SU-DHL-6 (cell line): ENCODE measurements around the gene BBS1.
"Not testable (repeated sequence)": the region's sequence is repeated elsewhere in the genome, so short reads cannot be mapped to it uniquely, and the experiment has no call there.

Source experiments
- H2AFZ ChIP-seq: fragments of 200-600 bp; sonication (generic); 2 replicates; pipeline ENCODE4 v1.6.1; 2014; ENCODE audit warnings: low read depth, mild to moderate bottlenecking, moderate library complexity, mixed read lengths, antibody characterized with exemption, low read length; ENCODE audit not compliant: severe bottlenecking
- H3F3A ChIP-seq: fragments of 200-600 bp; shearing (Covaris generic); 2 replicates; pipeline ENCODE4 v1.6.0; 2016; ENCODE audit warnings: antibody characterized with exemption, mild to moderate bottlenecking; ENCODE audit not compliant: insufficient read depth
- H3K27ac ChIP-seq: fragments of 200-600 bp; sonication (generic); 2 replicates; pipeline ENCODE4 v1.5.1; 2016; ENCODE audit warnings: low read depth, mild to moderate bottlenecking, low read length, moderate library complexity, mixed read lengths
- H3K27me3 ChIP-seq: fragments of 200-600 bp; sonication (generic), shearing (Covaris generic); 2 replicates; pipeline ENCODE4 v1.6.0; 2014; ENCODE audit warnings: mild to moderate bottlenecking, low read length
- H3K36me3 ChIP-seq: fragments of 200-600 bp; sonication (generic); 2 replicates; pipeline ENCODE4 v1.6.1; 2014; ENCODE audit warnings: mild to moderate bottlenecking, low read length, mixed read lengths
- H3K4me2 ChIP-seq: fragments of 300-600, 200-600 bp; shearing (Covaris generic), sonication (generic); 2 replicates; pipeline ENCODE4 v1.6.0; 2014; ENCODE audit warnings: low read length, low read depth, mild to moderate bottlenecking; ENCODE audit not compliant: poor library complexity, severe bottlenecking
- H3K4me3 ChIP-seq: fragments of 200-600 bp; sonication (generic); 2 replicates; pipeline ENCODE4 v1.5.1; 2014; ENCODE audit warnings: antibody characterized with exemption, low read length, mild to moderate bottlenecking, mixed read lengths; ENCODE audit not compliant: insufficient read depth, poor library complexity, severe bottlenecking
- H3K79me2 ChIP-seq: fragments of 200-600 bp; sonication (generic); 2 replicates; pipeline ENCODE4 v1.6.1; 2014; ENCODE audit warnings: mild to moderate bottlenecking, low read length, moderate library complexity; ENCODE audit not compliant: insufficient read depth
- H3K9ac ChIP-seq: fragments of 200-600 bp; sonication (generic); 2 replicates; pipeline ENCODE4 v1.7.0; 2014; ENCODE audit warnings: mild to moderate bottlenecking, low read length
- H3K9me2 ChIP-seq: fragments of 200-600 bp; sonication (generic); replicated peaks from 2 replicates; pipeline ENCODE4 v1.6.1; 2014; ENCODE audit warnings: low read length; ENCODE audit not compliant: insufficient read depth
- H3K9me3 ChIP-seq: fragments of 200-600 bp; sonication (generic); 2 replicates; pipeline ENCODE4 v1.6.1; 2014; ENCODE audit warnings: low read length, mixed read lengths; ENCODE audit not compliant: insufficient read depth
- H4K20me1 ChIP-seq: fragments of 200-600 bp; sonication (generic); 2 replicates; pipeline ENCODE4 v1.6.1; 2014; ENCODE audit warnings: low read depth, mild to moderate bottlenecking, antibody characterized with exemption, low read length, moderate library complexity, mixed read lengths
- EZH2phosphoT487 ChIP-seq: fragments of 200-600 bp; sonication (generic), shearing (Covaris generic); conservative IDR thresholded peaks from 2 replicates; pipeline ENCODE4 v1.6.1; 2018; ENCODE audit warnings: mild to moderate bottlenecking, antibody characterized with exemption, low read length, moderate library complexity, mixed read lengths
- TF ChIP-seq, protein P1 (sequence below): fragments of 200-600 bp; sonication (generic); IDR thresholded peaks from one replicate; pipeline ENCODE4 v1.5.1; 2017; ENCODE audit warnings: antibody characterized with exemption, mild to moderate bottlenecking, low read length, moderate library complexity; ENCODE audit not compliant: insufficient read depth, poor library complexity, severe bottlenecking

BBS1 gene

DNA sequence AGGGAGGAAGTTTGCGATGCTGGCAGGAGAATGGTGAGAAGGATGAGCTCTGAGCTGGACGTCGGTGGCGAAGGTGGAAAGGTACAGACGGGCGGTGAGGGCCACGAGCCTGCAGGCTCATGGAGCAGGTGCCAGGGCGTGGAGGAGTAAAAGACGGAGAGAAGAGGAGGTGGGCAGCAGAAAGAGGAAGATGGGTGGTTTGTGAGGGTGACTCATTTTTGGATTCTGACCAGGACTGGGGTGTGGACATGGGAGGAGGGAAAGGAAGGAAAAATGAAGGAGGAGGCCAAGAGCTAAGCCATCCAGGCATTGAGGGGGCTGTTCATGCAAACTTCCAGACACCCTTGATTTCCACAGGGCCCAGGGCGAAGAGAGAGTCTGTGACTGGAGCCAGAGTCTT lies 31.9 kb downstream of the BBS1 start:
- no peak overlapping the region for H3K4me3 ChIP-seq
- no peaks in the 10 kb centered on the region for H3K9me3 ChIP-seq
- no peak overlapping the region for H3K9ac ChIP-seq
- no peaks in the 10 kb centered on the region for H3K27me3 ChIP-seq
- TF ChIP-seq, protein P1, sequence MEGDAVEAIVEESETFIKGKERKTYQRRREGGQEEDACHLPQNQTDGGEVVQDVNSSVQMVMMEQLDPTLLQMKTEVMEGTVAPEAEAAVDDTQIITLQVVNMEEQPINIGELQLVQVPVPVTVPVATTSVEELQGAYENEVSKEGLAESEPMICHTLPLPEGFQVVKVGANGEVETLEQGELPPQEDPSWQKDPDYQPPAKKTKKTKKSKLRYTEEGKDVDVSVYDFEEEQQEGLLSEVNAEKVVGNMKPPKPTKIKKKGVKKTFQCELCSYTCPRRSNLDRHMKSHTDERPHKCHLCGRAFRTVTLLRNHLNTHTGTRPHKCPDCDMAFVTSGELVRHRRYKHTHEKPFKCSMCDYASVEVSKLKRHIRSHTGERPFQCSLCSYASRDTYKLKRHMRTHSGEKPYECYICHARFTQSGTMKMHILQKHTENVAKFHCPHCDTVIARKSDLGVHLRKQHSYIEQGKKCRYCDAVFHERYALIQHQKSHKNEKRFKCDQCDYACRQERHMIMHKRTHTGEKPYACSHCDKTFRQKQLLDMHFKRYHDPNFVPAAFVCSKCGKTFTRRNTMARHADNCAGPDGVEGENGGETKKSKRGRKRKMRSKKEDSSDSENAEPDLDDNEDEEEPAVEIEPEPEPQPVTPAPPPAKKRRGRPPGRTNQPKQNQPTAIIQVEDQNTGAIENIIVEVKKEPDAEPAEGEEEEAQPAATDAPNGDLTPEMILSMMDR = no peak
- no peak for TF ChIP-seq EZH2phosphoT487
- no peak overlapping the region for H3K27ac ChIP-seq
- no peaks in the 10 kb centered on the region for H3K36me3 ChIP-seq
- peaks cover 16% of the 10 kb centered on the region for H3F3A ChIP-seq
- no peak overlapping the region for H3K4me2 ChIP-seq
- no peak overlapping the region for H2AFZ ChIP-seq
- no peaks in the 10 kb centered on the region for H3K9me2 ChIP-seq
- no peaks in the 10 kb centered on the region for H4K20me1 ChIP-seq
- H3K79me2 ChIP-seq = no peaks in the 10 kb centered on the region

DNA sequence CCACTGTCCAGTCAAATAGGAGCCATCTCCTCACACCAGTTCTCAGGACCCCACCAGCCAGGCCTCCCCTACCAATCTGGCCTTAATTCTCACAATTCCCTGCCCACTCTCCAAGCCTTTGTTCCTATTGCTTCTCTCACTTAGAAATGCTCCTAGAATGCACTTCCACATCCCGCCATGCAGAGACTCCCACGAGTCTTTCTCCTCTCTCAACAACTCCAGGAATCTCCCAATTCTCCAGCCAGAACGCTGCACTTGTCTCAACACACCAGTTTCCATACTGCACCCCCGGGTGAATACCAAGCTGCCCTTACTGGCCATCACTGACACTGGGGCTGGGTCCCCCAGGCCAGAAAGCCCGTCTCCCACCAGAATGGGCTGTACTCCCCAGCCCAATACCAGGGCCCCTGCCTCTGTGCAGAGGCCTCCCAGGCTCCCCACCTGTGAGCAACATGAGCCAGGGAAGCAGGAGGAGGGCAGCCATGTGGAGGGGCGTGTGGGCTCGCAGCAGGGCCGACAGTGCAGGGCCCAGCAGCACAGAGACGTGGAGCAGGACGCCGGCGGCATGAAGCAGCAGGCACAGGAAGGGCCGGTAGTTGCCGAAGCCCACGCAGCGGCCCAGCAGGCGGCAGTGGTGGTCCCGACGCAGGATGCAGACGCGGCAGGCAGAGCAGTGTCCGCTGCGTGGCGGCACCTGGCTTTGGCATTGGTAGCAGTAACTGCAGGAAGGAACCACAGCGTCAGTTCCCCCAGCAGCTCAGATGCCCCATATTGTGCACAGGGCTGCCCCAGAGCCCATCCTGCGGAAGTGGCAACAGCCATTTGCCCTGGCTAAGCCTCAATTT lies 33.0 kb downstream of the BBS1 start:
- Histone ChIP-seq H3K9me3 (no peaks in the 10 kb centered on the region), H3K4me3 (no peak overlapping the region), H3K79me2 (no peaks in the 10 kb centered on the region), H3K27ac (peak overlapping the region; percentile 67), H3K4me2 (peak overlapping the region; percentile 96), H3K27me3 (no peaks in the 10 kb centered on the region), H3K9ac (peak overlapping the region; percentile 34; the same call in 1 of the 2 replicates), H3F3A (peaks cover 16% of the 10 kb centered on the region), H3K9me2 (no peaks in the 10 kb centered on the region), H4K20me1 (no peaks in the 10 kb centered on the region), H2AFZ (peak overlapping the region; percentile 58), H3K36me3 (no peaks in the 10 kb centered on the region)
- TF ChIP-seq EZH2phosphoT487 = no peak
- TF ChIP-seq, protein P1 = peak; percentile 49

DNA sequence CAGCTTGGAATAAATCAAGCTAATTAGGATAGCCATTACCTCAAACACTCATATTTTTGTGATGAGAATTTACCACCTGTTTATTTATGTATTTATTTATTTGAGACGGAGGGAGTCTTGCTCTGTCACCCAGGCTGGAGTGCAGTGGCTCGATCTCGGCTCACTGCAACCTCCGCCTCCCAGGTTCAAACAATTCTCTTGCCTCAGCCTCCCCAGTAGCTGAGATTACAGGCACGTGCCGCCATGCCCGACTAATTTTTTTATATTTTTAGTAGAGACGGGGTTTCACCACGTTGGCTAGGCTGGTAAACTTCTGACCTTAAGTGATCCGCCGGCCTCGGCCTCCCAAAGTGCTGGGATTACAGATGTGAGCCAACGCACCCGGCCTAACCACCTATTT lies 34.5 kb downstream of the BBS1 start:
- H3K9me2 ChIP-seq, H4K20me1 ChIP-seq, H3K9me3 ChIP-seq, H3K36me3 ChIP-seq, H3K79me2 ChIP-seq, H3K27me3 ChIP-seq: not testable (repeated sequence)
- Histone ChIP-seq H3K4me3 (peak overlapping the region; percentile 87), H3F3A (peaks cover 16% of the 10 kb centered on the region), H3K9ac (peak overlapping the region; percentile 81), H3K4me2 (peak overlapping the region; percentile 96), H2AFZ (peak overlapping the region; percentile 77), H3K27ac (peak overlapping the region; percentile 67)

DNA sequence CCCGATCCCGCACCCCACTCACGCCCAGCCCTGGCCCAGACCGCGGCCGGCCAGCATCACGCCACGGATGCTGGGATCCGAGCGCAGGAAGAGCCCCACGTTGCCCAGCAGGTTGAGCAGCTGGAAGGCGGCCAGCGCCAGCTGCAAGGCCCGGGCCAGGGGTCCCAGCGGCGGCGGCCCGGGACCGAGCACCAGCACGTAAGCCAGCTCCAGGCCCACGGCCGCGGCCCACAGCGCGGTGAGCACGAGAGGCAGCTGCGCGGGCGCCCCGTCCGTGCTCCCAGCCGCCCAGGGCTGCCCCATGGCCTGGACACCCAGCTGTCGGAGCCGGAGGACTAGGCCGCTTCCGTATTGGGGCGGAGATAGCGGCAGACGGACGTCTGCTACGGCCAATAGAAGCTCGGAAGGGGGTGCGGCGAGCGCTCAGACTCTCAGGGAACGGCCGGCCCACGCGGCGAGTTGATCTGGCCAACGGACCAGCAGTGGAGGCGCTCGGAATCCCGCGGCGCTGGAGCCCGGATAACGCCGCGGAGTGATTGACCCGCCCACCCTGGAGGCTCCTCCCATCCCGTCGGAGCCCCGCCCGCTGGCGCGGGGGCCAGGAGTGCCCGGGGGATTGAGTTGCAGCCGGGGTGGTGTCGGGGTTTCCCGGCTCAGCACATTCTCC lies 35.4 kb downstream of the BBS1 start, which contains the start of gene ZDHHC24:
Gene ZDHHC24 (minus strand): TSS at position 348 of the 667 bp plus-strand sequence. CDS start 45 bp downstream, at position 303.
- no peak for TF ChIP-seq EZH2phosphoT487
- TF ChIP-seq, protein P1 = no peak
- Histone ChIP-seq H4K20me1 (no peaks in the 10 kb centered on the region), H3F3A (peaks cover 16% of the 10 kb centered on the region), H3K9me2 (no peaks in the 10 kb centered on the region), H3K27ac (peak within 1 kb of the TSS; percentile 67), H3K4me2 (peak within 1 kb of the TSS; percentile 96), H3K79me2 (no peaks in the 10 kb centered on the region), H3K27me3 (no peaks in the 10 kb centered on the region), H3K9me3 (no peaks in the 10 kb centered on the region), H3K9ac (peak within 1 kb of the TSS; percentile 81), H3K36me3 (no peaks in the 10 kb centered on the region), H2AFZ (peak within 1 kb of the TSS; percentile 77), H3K4me3 (peak within 1 kb of the TSS; percentile 87)
